DMS 273 treated with DMSO at 0.1 percent for 48 hours (cell line): Measurements from ENCODE around the gene M1AP.

ENCODE experiments used
- DNase-seq: peaks from one replicate; lab custom pipeline; 2025; lab: John Stamatoyannopoulos, UW

M1AP gene

DNA sequence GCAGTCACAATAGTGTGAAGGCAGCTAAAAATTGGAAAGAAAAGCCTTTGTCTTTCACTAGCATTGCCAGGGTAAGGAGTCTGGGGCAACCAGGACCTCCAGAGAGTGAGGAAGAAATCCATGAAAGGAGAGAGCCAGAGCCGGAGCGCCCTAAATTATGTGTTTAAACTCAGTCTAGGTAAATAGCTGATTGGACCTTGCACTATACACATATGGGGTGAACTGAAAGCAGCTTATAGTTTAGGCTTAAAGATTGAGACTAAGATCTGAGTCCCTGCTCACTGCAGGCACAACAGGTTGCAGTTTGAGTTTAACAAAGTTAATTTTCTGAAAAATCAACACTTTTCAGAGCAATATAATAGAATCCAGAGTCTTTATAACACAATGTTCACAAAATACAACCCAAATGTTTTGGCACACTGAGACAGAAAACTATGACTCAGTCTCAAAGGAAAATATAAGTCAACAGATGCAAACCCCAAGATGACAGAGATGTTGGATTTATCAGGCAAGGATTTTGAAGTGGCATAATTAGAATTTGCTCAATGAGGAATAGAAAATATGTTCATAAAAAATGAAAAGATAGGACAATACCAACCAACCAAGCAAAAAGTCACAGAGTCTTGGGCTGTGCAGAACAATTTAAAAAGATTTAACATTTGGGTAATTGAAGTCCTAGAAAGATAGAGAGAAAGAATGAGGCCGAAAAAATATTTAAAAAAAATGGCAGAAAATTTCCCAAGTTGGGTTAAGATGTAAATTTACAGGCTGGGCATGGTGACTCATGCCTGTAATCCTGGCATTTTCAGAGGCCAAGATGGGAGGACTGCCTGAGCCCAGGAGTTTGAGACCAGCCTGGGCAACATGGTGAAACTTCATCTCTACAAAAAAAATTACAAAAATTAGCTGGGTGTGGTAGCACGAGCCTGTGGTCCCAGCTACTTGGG is 54.0 kb downstream of the M1AP start:
- no peak for DNase-seq

DNA sequence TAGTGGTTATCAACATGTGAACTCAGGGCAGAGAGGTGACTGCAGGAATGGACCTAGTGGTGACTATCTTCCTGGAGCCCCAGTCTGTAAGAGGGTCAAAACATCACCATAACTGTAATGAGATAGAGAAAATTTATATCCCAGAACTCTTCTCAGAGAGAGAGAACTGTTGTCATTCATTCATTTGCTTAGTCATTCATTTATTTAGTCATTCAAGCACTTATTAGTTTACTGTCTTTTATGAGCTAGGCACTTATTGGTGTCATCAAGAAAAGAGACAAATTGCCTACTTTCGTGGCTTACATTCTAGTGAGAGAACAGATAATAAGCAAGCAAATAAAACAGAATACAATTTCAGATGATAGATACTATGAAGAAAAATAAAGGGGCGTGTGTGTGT is 59.5 kb downstream of the M1AP start:
- DNase-seq: no peak

DNA sequence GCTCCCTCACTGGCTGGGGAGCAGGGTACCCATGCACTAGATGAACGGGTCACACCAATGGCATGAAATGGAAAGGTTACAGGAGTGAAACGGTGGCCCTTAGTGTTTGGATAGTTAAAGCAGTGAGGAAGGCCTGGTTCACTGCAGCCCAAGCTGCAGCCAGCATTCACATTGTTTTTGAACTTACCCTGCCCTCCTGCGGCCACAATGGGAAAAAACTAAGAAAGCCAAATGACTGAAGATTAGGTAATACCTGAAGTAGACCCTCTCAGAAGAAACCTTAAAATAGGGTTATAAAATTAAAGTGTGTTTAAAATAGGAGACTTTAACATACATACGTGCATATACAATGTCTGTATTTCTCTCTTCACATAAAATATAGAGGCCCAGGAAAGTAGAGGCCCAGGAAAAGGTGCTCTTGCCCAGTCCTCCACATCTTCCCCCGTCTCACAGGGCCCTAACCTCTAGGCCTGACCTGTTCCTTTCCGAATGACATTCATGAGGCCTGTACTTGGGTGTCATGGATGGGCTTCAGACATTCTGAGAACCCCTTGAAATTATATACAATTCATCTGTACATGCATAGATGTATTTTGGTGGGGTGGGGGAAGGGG is 60.4 kb downstream of the M1AP start:
- peak; percentile 49 for DNase-seq

DNA sequence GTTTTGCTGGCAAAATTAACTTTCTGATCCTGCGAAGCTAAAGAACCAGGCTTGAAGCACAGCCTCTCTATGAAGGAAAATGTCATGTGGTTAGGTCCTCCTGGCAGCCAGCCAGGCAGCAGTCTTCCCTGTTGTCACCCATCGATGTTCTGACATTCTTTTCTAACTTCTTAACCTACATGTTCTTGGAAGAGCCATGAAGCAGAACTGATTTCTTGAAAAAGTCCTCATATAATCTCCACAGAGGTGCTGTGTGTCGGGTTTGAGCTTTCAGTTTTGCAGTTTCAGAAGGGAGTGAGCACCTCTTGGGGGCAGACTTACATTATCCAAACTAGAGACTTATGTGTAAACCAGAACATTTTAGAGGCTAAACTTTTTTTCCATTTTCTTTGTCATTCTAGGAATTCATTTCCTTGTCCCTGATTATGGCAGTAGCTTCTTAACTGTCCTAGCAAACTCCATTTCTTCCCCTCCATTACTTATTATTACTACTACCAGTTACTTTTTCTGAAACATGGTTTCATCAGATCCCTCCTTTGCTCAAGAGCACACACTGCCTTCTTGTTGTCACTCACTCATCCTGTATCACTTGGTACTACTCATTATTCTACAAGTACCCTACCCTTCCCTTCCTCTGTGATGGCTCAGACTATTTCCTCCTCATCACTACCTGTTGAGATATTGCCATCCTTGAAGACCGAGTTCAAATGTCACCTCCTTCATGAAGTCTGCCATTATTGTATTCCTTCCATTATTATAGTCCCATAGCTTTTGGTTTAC is 62.5 kb downstream of the M1AP start:
- no peak for DNase-seq

DNA sequence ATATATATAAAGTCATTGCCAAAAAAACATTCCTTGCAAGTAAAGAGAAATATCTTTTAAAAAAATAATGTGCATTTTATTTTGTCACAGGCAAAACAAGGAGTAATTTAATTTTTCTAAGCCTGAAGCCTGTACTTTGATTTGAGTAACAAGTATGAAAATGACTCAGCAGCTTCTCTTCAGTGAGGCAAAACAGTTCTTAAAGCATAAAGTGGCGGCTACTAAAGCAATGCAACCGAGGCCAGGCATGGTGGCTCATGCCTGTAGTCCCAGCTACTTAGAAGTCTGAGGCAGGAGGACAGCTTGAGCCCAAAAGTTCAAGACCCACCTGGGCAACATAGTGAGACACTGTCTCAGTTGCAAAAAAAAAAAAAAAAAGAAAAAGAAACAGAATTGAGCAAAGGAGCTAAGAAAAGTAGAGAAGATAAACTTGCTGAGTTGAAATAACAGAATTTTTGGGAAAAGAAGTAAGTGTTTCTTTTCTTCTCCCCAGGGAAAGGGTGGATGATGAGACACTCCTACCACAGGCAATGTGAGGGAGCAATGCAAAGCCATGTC is 64.0 kb downstream of the M1AP start:
- DNase-seq: no peak

DNA sequence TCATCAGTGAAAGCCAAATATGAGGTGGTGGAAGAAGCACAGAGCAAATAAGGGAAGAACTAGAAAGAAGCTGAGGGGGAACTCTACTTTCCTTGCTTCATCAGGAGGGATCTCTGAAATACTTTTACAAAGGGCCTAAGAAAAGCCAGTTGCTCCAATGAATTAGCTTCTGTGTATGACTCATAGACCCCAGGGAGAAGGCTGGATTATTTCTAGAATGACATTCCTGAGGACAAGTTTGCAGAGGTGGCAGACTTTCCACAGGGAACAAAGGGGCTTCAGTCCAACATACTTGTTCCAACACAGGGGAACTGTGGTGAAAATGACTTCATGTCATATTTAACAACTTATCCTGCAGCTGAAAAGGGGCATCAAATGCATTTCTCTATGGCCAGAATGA is 64.6 kb downstream of the M1AP start:
- no peak for DNase-seq

DNA sequence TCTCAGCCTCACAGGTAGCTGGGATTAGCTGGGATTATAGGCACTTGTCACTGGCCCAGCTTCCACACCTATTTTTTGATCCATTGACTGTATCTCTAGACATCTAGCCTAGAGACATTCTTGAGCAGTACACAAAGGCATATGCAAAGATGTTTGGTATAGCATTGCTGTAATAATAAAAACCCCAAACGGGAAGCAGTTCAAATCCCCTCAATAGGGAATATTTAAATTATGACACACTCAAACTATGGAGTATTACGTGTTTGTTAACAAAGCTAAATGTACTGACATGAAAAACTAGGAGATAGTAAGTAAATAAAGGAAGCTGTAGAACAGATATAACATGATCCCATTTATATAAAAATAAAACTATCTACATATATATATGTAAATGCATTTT is 65.9 kb downstream of the M1AP start:
- no peak for DNase-seq

DNA sequence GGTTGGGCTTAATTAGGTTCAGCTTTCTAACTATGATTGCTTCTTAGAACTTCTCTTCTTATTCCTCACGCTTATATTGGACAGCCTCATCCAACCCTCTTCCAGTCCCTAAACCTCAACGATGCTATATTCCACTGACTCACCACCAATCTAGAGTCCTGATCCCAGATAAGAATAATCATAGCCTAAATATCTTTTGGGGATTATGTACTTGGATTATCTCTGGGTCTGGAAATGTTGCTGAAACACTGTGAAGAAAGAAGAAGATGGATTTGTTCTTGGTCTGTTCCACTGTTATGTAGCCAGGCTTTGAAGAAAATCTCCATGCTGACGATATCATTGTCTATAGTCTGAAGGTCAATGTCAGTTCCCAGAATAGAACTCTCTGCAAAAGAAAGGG is 66.7 kb downstream of the M1AP start:
- DNase-seq: no peak

DNA sequence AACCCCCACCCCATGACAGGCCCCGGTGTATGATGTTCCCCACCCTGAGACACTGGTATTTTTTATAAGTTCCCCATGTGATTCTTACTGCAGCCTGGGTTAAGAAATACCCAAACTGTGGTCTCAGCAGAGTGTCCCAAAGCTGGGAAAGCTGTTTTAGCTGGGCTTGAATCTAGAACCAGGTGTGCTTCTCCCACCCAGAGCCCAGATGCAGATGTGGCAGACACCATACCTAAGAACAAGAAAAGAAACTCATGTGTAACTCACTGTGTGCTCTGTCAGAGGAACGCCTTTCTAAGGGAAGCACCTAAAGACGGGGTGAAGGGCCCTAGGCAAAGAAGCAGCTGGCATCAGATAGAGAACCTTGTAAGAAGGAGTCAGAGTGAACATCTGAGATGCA is 69.7 kb downstream of the M1AP start:
- DNase-seq: no peak

DNA sequence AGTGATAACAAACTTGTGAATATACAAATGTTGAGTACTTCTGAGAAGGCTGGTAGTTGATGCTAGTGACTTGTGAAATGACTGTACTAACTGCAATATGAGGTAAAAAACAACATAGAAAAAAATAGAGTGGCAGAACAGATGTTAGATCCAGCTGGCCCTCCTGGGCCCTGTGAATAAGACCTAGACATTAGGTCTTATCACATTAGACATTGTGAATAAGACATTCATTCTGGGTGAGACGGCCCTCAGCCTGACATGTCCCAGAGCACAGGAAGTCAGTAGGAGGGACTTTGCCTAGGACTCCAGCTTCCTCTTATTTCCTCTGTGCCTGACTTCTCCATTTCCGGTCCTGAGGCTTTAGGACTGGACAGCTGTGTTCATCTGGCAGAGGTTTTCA is 70.7 kb downstream of the M1AP start:
- peak; percentile 60 for DNase-seq

DNA sequence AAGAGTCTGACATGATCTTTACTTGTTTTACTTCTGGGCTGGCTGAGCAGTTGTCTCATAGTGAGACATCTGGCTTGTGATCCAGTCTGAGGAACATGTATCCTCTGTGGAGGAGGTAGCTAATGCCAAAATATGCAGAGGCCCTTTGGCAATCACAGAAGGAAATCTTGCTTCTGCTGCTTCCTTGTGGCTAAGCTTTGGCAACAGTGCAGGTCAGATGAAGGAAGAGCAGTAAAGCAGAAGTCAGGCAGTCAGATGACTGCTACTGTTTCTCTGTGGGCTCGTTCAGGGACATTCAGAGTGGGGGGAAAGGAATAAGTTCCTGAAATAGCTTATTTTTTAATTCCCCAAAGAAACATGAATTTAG is 71.3 kb downstream of the M1AP start:
- no peak for DNase-seq

DNA sequence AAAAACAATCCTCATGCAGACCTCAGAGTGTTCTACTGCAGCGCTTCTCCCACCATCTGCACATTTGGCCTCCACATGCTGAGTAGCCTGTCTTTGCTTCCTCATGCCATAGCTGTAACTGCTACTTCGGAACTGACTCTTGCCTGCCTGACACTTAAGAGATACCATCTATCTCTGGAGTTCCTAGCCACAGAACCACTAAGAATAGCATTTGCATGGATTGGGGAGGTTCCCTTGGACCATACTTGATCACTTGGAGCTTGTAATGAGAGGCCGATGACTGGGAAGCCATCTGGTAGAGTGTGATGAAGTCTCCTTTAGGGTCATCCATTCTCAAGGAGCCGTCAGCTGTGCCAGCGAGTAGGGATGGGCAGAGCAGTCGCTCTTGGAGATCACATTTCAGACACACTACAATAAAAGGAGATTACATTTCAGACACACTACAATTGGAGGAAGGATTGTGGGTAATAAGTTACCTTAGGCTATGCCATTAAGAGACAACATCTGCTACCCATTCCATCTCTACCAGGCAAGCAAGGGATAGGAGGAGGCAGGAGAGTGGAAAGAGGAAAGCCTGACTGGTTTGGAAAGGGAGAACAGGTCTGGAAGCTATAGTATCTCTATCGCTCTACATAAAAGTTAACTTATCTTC is 71.8 kb downstream of the M1AP start:
- peak; percentile 45 for DNase-seq

DNA sequence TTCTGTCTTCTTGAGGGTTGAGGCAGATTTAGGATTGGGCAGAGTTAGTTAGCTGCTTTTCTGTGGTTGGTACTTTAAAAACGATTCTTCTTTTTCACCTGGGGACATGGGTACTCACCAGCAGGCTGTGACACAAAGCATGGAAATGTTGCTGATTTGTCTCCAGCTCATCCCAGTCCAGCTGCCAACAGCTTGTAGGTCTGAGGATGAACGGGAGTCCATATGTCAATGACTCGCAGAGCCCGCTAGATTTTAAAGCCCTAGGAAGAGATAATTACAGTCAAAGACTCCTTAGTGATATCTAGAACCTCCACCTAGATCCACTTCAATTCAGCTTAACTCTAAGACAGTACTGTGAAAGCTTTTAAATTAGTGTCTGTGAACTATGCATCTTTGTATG is 72.8 kb downstream of the M1AP start:
- peak; percentile 17 for DNase-seq

DNA sequence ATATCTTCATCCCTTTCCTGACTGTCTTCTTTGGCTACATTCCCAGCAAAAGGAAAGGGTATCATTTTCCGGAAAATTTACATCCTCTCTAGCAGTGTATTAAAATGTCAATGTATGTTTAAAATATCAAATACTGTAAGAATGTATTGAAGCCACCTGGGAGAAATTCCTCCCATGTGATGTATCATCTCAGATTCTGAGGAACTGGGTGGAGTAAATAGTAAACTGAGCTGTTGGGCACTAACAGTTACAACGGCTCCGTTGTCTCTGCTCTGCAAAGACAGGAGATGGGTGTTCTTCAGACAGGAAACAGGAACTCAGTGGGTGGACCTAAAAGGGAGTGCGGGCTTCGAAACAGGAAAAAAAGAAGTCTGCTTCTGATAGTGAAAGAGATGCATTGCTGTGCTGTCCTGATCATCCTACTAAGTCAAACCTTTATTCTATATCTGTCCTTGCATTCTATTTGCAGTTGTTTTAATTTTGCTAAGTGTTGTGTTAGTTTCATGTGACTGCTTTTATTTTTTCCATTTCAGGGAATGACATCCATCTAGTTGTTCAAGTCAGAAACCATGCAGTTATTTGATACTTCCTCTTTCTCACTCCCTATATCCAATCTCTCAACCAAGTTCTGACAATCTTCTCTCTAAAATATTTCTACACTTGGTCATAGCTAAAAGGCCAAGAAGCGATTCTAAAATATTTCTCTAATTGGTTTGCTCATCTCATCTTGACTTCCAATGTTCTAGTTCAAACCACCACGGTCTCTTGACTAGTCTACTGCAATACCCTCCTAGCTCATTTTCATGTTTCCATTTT is 74.2 kb downstream of the M1AP start:
- DNase-seq: no peak

DNA sequence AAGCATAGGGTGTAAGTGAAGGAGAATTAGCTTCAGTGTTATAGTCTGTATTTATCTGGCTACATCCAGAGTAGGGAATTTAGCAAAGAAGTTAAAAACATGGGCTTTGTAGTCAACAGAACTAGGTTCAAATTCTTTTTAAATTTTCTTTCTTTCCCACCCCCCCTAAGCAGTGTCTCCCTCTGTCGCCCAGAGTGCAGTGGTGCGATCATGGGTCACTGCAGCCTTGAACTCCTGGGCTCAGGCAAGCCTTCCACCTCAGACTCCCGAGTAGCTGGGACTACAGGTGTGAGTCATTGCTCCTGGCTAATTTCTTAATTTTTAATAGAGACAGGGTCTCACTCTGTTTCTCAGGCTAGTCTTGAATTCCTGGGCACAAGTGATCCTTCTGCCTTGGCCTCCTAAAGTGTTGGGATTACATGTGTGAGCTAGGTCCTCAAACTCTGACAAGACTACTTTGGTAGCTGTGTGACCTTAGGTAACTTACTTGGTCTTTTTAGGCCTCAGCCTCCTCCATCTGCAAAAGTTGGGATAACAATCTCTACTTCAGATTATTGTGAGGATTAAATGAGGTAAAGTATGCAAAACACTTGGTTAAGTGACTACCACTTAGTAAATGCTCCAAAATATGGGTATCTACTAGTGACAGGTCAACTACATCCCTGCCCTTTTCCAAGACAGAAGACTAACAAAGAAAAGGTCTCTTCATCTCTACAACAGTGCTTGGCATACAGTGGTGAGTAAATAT is 75.8 kb downstream of the M1AP start:
- no peak for DNase-seq

DNA sequence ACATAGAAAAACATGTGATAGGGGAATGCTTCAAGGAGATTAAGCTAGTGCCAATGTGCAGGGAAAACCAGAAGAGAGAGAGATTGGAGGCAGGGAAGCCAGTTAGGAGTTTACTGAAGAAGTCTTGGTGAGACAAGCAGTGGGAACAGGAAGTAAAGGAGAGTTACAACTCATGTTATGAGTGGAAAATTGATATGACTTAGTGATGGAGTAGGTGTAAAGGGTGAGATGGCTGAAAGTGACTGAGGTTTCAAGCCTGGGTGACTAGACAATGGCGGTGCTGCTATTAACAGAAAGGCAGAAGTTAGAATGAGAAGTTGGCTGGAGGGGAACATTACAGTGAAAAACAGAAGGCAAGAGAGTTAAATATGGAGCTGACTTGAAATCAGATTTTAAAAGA is 77.1 kb downstream of the M1AP start:
- no peak for DNase-seq

DNA sequence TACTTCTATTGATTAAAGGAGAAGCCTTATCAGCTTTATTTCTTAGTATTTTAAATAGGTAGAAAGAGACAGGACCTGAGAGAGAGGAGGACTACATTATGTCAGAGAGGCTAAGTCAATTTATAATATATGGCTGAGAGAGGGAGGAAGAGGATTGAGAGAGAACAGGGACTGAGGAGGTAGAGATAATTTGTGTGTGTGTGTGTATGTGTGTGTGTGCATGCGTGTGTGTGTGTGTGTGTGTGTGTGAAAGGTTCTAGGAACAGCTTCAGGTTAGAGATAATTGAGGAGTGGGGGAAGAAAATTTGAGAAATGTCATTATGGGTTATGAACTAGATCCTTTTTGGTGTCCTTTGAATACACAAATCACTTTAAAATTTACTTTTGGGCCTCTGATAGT is 78.4 kb downstream of the M1AP start:
- no peak for DNase-seq

DNA sequence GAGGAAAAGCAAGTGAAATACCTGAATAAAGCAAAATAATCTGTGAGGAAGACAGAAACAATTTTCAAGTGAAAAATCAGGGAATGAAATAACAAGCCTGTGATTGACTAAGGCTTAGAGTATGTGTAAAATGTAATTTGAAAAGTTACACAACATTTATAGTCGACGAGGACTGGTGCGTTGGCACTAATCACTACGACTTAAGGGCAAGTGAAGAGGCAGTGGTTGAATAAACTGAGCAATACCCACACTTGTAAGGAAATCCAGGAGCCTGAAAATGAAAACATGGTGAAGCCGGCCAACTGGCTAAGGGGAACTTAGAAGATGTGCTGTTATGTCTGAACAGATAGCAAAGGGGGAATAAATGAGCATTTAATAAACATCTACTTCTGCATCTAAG is 80.2 kb downstream of the M1AP start:
- no peak for DNase-seq

DNA sequence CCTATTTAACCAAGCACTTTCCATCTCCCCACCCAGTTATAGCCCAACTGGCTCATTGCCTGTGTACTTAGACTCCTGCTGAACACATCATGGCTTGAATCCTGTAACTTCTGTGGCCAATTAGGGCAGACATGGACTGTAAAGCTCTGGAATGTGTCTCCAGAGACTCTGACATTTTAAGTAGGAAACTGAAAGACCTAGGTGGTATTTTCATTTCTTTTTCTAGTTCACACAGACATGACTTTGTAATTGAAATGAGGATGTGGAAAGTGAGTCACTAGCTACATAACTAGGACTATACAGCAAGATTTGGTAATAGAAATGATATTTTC is 81.4 kb downstream of the M1AP start:
- no peak for DNase-seq

DNA sequence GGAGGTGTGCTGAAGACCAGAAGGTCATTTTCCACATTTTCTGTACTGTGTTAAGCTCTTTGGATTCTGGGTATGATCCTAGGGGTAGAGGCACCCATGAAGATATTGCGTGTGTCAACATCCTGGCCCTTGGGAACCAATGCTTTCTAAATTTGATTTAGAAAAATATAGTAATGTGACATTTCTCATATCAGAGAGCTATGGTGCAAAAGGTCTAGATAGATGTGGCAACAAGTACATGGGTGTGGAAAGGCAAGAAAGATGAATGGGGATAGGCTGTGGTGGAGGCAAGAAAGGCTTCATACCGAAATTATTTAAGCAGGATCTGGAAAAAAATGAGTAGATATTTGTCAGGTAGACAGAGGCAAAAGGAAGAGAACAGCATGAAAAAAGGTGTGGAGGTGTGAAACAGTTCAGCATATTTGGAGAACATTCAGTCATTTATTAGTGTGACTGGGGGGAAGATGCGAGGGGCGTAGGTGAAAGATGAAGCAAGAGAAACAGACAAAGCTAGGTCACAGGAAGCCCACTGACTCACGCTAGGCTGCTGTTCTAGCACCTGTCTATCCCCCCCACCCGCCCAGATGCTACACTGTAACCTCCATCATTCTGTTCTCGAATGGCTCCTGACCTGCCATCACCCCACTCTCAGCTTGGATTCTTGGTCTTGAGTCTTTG is 81.9 kb downstream of the M1AP start:
- no peak for DNase-seq
